ENCODE results near the gene PLA2G4C.

PLA2G4C gene

GRCh38 chr19:48127561-48127960, 16.9 kb upstream of the PLA2G4C start:
- Histone ChIP-seq H3K27me3 (ENCODE audit: insufficient read depth, low read length) (no peaks in the 10 kb centered on the region), H3K4me1 (ENCODE audit: insufficient read depth, low read length, severe bottlenecking) (no peaks in the 10 kb centered on the region), H3K27ac (ENCODE audit: low read depth, low read length, poor library complexity, severe bottlenecking) (no peak overlapping the region), H3K79me2 (ENCODE audit: insufficient read depth, low read length) (no peaks in the 10 kb centered on the region), H3F3A (ENCODE audit: insufficient read depth, low read length) (no peaks in the 10 kb centered on the region), H3K36me3 (ENCODE audit: insufficient read depth, low read length) (peaks cover 76% of the 10 kb centered on the region), H3K4me3 (ENCODE audit: low read depth, low read length, poor library complexity, severe bottlenecking) (no peak overlapping the region), H3K9ac (ENCODE audit: low read length) (no peak overlapping the region), H2AFZ (ENCODE audit: low read length) (no peak overlapping the region), H4K20me1 (ENCODE audit: insufficient read depth, low read length) (no peaks in the 10 kb centered on the region), H3K9me3 (ENCODE audit: low read length) (no peaks in the 10 kb centered on the region), H3K9me2 (ENCODE audit: low read depth, low read length) (no peaks in the 10 kb centered on the region), H3K4me2 (ENCODE audit: low read length) (no peak overlapping the region)
- TF ChIP-seq EZH2 (IDR thresholded peaks at IDR 0.05; ENCODE audit: borderline replicate concordance, low read length) (no peak), CTCF (IDR thresholded peaks at IDR 0.05; ENCODE audit: low read length) (no peak)

DNA sequence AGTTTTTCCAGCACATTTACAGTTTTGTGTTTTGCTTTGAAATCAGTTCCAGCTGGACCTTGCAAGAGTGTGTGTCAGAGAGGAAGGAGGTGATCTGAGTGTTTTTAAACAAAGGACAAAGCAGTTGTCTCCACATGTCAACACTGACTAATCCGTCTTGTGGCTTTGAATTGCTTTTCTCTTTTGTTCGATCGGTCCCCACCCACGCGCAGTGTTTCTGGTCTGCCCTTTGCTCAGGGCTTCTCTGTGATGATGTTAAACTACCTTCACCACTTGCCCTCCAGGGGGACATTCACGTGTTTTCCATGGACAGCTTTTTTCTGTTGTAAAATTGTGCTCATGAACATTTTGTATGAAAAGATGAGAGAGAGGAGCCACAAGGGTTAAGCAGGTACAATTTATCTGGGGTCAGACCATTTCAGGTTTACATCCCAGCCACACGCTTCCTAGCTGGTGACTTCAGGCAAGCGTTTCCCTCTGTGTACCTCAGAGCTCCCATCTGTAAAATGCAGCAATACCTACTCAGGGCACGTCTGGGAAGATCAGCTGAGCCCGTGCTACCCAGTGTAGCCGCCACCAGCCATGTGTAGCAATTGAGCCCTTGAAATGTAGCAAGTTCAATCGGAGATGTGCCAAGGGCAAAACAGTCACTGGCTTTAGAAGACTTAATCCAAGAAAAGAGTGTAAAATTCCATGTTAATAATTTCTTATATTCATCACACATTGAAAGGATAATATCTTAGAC, 13.5 kb upstream of the PLA2G4C start:
- H3K4me3 ChIP-seq (ENCODE audit: low read depth, low read length, poor library complexity, severe bottlenecking) = no peak overlapping the region
- H3K9me3 ChIP-seq (ENCODE audit: low read length) = no peaks in the 10 kb centered on the region
- no peaks in the 10 kb centered on the region for H3K79me2 ChIP-seq (ENCODE audit: insufficient read depth, low read length)
- no peaks in the 10 kb centered on the region for H3K9me2 ChIP-seq (ENCODE audit: low read depth, low read length)
- peaks cover 76% of the 10 kb centered on the region for H3K36me3 ChIP-seq (ENCODE audit: insufficient read depth, low read length)
- H3K9ac ChIP-seq (ENCODE audit: low read length) = no peak overlapping the region
- H3F3A ChIP-seq (ENCODE audit: insufficient read depth, low read length) = no peaks in the 10 kb centered on the region
- TF ChIP-seq EZH2 (IDR thresholded peaks at IDR 0.05; ENCODE audit: borderline replicate concordance, low read length) (no peak), CTCF (IDR thresholded peaks at IDR 0.05; ENCODE audit: low read length) (no peak)
- H3K4me2 ChIP-seq (ENCODE audit: low read length) = no peak overlapping the region
- H2AFZ ChIP-seq (ENCODE audit: low read length) = no peak overlapping the region
- H4K20me1 ChIP-seq (ENCODE audit: insufficient read depth, low read length) = no peaks in the 10 kb centered on the region
- no peaks in the 10 kb centered on the region for H3K27me3 ChIP-seq (ENCODE audit: insufficient read depth, low read length)
- no peaks in the 10 kb centered on the region for H3K4me1 ChIP-seq (ENCODE audit: insufficient read depth, low read length, severe bottlenecking)
- H3K27ac ChIP-seq (ENCODE audit: low read depth, low read length, poor library complexity, severe bottlenecking) = no peak overlapping the region

- Histone ChIP-seq H3K9me2 (ENCODE audit: low read depth, low read length) (no peaks in the 10 kb centered on the region), H3K27me3 (ENCODE audit: insufficient read depth, low read length) (no peaks in the 10 kb centered on the region), H3F3A (ENCODE audit: insufficient read depth, low read length) (no peaks in the 10 kb centered on the region), H3K4me2 (ENCODE audit: low read length) (no peak overlapping the region), H4K20me1 (ENCODE audit: insufficient read depth, low read length) (no peaks in the 10 kb centered on the region), H3K9ac (ENCODE audit: low read length) (no peak overlapping the region), H3K9me3 (ENCODE audit: low read length) (no peaks in the 10 kb centered on the region), H3K4me3 (ENCODE audit: low read depth, low read length, poor library complexity, severe bottlenecking) (no peak overlapping the region), H3K36me3 (ENCODE audit: insufficient read depth, low read length) (peaks cover 78% of the 10 kb centered on the region), H3K27ac (ENCODE audit: low read depth, low read length, poor library complexity, severe bottlenecking) (no peak overlapping the region), H3K79me2 (ENCODE audit: insufficient read depth, low read length) (no peaks in the 10 kb centered on the region), H2AFZ (ENCODE audit: low read length) (no peak overlapping the region), H3K4me1 (ENCODE audit: insufficient read depth, low read length, severe bottlenecking) (no peaks in the 10 kb centered on the region)
- no peak for TF ChIP-seq EZH2 (IDR thresholded peaks at IDR 0.05; ENCODE audit: borderline replicate concordance, low read length)
Measured at GRCh38 chr19:48122421-48122820, 11.8 kb upstream of the PLA2G4C start.

- no peaks in the 10 kb centered on the region for H4K20me1 ChIP-seq (ENCODE audit: insufficient read depth, low read length)
- TF ChIP-seq CTCF (IDR thresholded peaks at IDR 0.05; ENCODE audit: low read length) (no peak), EZH2 (IDR thresholded peaks at IDR 0.05; ENCODE audit: borderline replicate concordance, low read length) (no peak)
- no peaks in the 10 kb centered on the region for H3K27me3 ChIP-seq (ENCODE audit: insufficient read depth, low read length)
- H3K9ac ChIP-seq (ENCODE audit: low read length) = no peak overlapping the region
- H3K79me2 ChIP-seq (ENCODE audit: insufficient read depth, low read length) = no peaks in the 10 kb centered on the region
- no peak overlapping the region for H3K4me2 ChIP-seq (ENCODE audit: low read length)
- no peak overlapping the region for H3K27ac ChIP-seq (ENCODE audit: low read depth, low read length, poor library complexity, severe bottlenecking)
- H3K9me2 ChIP-seq (ENCODE audit: low read depth, low read length) = no peaks in the 10 kb centered on the region
- H3K4me1 ChIP-seq (ENCODE audit: insufficient read depth, low read length, severe bottlenecking) = no peaks in the 10 kb centered on the region
- H3K4me3 ChIP-seq (ENCODE audit: low read depth, low read length, poor library complexity, severe bottlenecking) = no peak overlapping the region
- H2AFZ ChIP-seq (ENCODE audit: low read length) = no peak overlapping the region
- no peaks in the 10 kb centered on the region for H3K9me3 ChIP-seq (ENCODE audit: low read length)
- no peaks in the 10 kb centered on the region for H3F3A ChIP-seq (ENCODE audit: insufficient read depth, low read length)
- H3K36me3 ChIP-seq (ENCODE audit: insufficient read depth, low read length) = peaks cover 75% of the 10 kb centered on the region
Measured at GRCh38 chr19:48121909-48122371, 11.3 kb upstream of the PLA2G4C start.

Measured in OCI-LY1 (cell line).